Measurements from ENCODE around the gene LIF.
A peak's percentile ranks its signal among the peaks of the same experiment; 100 is the strongest.
"Not testable (repeated sequence)": the region's sequence is repeated elsewhere in the genome, so short reads cannot be mapped to it uniquely, and the experiment has no call there.

LIF gene

DNA sequence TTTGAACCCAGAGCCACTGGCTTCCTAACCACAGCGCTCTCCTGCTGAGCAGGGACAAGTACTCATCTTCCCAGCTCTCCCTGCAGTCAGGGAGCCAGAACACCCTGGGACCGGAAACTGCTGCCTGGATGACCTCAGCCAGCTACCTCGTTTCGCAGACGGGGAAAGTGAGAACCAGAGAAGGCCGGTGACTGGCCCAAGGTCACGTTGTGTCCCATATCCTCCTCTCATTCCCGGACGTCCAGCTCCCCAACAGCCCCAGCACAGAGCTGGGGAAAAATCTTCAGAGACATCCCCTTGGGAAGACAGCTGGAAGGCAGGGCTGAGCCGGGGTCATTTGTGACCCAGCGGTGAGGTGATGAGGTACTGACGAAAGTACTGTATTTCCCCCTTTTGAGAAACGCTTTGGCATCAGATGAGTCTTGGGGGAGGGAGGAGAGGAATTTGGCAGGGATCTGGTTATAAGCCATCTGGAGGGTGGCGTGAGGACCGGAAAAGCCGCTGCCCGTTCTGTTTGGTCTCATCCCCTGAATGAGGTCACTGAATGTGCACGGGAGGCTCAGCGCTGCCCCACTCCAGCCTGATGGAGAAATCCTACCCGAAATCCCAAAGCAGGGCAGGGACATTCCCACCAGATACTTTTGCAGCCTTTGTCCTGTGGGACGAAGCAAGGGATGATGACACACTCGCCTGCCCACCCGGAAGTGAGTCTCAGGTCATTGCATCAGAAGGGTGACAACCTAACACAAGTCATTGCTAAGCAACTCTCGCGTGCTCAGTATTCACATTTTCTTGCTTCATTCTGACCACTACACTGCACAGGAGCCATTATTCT, 41.1 kb downstream of the LIF start:
- DNase-seq, result peak; percentile 70

DNA sequence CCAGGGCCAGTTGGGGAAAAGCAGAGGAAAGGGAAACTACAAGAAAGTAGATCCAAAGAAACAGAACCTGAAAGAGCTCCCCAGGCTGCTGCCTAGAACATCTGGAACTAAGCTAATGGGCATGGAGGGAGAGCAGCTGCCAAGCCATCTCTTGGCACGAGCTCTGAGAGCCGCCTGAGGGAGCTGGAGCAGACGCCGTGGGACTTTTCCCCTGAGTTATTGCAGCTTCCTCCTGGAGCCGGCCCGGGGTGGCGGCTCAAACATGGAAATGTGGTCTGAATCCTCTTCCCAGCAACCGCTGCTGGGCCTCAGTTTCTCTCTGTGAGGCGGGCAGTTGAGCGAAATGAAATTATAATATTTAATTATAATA, 41.8 kb downstream of the LIF start:
- DNase-seq, result no peak

DNA sequence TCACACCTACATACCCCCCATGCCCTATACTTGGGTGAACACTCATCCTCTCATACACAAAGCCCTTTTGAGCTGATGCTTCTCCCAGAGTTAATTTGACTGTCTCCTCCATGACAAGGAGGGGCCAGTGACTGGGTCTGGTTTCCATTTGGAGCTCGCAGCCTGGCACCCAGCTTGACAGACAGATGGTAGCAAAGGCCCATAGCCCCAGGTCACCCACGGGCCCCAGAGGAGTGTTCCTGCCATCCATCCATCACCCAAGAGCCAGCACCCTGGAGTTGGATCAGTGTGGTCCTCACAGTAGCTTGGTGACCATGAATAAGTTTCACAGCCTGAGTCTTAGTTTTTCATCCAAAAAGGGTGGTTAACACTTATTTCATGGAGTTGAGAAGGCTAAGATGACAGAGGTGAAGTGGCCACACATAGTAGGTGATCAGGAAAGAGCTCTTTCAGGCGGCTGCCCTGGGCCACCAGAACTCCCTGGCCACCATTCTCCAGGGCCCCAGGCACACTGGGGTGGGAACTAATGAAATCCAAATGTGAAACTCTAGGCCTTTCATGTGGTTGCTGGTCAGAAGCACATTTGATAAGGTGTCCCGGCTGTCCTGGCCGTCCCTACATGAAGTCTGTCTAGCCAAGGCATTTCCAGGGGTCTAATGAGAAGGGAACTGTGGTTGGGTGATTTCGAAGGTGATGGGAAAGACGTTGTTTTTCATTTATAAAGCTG, 42.4 kb downstream of the LIF start:
- DNase-seq, result no peak

DNA sequence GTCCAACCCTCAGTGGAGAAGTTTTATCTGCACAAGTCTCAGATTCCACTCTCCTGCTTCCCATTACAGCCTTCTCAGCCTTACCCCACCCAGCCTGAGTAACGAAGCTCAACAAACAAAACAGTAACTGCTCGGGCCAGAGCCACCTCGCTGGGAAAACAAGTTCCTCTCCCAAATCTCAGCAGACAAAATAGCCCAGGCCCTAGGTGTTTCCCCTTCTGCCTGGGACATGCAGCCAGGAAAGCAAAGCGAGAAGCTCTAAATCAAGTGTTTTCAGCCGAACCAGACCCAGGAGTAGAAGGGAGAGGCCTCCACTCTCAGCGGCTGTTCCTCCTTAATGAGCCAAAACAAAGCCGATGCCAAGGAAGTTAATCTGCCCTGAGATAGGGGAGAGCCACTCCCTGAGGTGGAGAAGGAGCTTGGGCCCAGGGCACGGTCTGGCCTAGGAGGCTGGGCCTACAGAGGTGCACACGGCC, 44.0 kb downstream of the LIF start:
- DNase-seq, result no peak

- DNase-seq, result no peak
Observed at GRCh38 chr22:30201945-30202344, 44.6 kb downstream of the LIF start.

DNA sequence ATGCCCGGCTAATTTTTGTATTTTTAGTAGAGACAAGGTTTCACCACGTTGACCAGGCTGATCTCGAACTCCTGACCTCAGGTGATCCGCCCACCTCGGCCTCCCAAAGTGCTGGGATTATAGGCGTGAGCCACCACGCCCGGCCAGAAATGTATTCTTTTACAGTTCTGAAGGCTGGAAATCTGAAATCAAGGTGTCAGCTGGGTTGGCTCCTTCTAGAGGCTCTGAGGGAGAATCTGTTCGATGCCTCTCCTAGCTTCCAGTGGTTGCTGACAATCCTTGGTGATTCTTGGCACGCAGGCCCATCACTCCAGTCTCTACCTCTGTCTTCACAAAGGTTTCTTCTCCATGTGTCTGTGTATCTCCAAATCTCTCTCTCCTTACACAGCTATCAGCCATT, 45.7 kb downstream of the LIF start:
- not testable (repeated sequence) for DNase-seq

GRCh38 chr22:30198921-30199320, 47.6 kb downstream of the LIF start:
- no peak for DNase-seq

GRCh38 chr22:30198152-30198825, 48.3 kb downstream of the LIF start:
- no peak for DNase-seq

DNA sequence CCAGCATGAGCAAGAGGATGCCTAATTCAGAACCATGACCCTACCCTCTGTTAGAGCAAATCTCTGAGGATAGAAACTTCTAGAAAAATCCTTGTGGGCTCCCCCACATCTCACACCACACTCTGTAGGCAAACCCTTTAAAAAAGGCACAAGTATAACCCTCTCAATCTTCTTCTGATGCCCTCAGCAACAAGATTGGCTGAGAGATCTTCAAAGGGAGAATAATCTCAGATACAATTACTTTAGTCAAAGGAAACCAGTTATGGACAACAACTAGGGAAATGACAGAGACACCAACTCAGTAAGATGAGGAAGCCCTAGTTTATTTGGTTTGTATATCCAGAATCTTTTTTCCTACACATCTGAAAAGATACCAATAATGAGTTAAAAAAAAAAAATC, 49.2 kb downstream of the LIF start:
- no peak for DNase-seq

GRCh38 chr22:30196880-30197336, 49.7 kb downstream of the LIF start:
- no peak for DNase-seq

GRCh38 chr22:30196141-30196879, 50.2 kb downstream of the LIF start:
- peak; percentile 60 for DNase-seq

- DNase-seq, result no peak
Observed at GRCh38 chr22:30195245-30196140, 51.1 kb downstream of the LIF start.

DNA sequence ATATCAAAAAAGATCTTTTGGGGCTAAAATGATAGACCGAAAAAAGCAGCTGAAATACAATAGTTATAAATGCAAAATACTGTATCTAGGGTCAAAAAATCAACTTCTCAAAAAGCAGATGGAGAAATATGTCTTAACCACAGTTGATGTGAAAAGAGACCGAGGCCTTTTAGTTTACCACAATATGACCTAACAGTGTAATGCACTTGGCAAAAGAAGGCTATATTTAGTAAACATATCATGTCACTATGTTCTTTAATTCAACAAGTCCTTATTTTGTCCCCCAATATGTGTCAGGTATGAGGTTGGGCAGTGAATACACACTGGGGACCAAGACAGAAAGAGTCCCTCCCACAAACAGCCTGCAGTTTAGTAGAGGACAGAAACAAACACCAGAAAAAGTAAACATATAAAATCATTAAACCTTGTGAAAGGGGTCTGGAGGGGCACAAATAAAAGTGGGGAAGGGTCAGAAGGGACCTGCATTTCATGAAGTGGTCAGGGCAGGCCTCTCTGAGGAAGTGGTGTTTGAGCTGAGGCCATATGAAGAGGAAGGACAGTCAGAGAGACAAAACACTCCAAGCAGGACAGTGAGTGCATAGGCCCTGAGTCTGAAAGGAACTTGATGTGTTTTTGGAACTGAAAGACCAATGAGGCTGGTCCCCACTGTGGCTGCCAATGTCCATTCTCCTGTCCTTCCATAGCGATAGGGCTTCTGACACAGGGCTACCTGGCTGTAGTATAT, 53.4 kb downstream of the LIF start:
- no peak for DNase-seq

- DNase-seq, result no peak
Observed at GRCh38 chr22:30192427-30192826, 54.1 kb downstream of the LIF start.

DNA sequence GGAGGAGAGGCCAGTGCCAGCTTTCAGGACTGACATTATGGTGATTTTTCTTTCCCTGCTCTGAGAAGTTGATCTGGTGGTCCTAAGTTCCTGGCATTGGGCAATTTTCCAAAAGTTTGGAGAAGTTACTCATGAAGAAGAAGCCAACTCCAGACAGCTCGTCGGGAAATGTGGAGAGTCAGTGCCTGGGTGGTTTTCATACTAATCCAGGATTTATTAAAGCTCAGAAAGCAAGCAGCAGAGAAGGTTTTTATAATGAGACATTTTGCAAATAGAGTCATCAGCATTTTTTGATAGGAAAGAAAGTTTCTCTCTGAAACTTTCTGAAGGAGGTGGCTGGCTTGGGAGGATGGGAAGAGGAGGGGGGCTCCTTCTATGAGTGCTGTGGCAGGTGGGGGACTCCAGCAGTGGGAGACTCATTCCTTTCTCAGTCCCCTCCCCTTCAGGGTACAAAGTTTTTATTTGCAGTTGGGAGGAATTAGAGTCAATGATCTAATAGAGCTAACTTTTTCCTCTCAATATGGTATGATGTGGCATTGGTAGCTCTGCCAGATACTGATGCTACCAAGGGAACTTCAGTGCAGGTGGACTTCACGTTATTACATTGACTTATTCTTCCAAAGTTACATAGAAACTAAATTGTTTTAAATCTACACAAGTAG, 55.4 kb downstream of the LIF start:
- DNase-seq, result no peak

- DNase-seq, result no peak
Observed at GRCh38 chr22:30190574-30190973, 56.0 kb downstream of the LIF start.

Data from NK-92 treated with Interleukin-12 subunit alpha and Interleukin-12 subunit beta, amount 100 ng/mL, for 24 hours (cell line).